GM10248 (cell line): ENCODE measurements around the gene CTSA.

Experiments used
- CTCF ChIA-PET: fragments of 300-600 bp; sonication (Branson Sonifier 250); formaldehyde crosslinking; extraction: SDS; loops from one replicate; lab custom pipeline; 2021; ENCODE audit warnings: antibody characterized with exemption; lab: Yijun Ruan, JAX
- POLR2A ChIA-PET: fragments of 350-650 bp; sonication (Branson Sonifier 250); formaldehyde crosslinking; extraction: SDS; loops from one replicate; lab custom pipeline; 2020; ENCODE audit warnings: antibody characterized with exemption; lab: Yijun Ruan, JAX
- DNase-seq: peaks from one replicate; pipeline ENCODE4 v3.0.0; 2012; ENCODE audit errors: extremely low spot score
- TF ChIP-seq, protein P1 (sequence below): IDR thresholded peaks from 2 replicates; pipeline ENCODE4 v1.5.1; 2012; ENCODE audit warnings: mild to moderate bottlenecking, low read depth; ENCODE audit errors: extremely low read depth, missing control alignments, control extremely low read depth

Gene CTSA

DNA sequence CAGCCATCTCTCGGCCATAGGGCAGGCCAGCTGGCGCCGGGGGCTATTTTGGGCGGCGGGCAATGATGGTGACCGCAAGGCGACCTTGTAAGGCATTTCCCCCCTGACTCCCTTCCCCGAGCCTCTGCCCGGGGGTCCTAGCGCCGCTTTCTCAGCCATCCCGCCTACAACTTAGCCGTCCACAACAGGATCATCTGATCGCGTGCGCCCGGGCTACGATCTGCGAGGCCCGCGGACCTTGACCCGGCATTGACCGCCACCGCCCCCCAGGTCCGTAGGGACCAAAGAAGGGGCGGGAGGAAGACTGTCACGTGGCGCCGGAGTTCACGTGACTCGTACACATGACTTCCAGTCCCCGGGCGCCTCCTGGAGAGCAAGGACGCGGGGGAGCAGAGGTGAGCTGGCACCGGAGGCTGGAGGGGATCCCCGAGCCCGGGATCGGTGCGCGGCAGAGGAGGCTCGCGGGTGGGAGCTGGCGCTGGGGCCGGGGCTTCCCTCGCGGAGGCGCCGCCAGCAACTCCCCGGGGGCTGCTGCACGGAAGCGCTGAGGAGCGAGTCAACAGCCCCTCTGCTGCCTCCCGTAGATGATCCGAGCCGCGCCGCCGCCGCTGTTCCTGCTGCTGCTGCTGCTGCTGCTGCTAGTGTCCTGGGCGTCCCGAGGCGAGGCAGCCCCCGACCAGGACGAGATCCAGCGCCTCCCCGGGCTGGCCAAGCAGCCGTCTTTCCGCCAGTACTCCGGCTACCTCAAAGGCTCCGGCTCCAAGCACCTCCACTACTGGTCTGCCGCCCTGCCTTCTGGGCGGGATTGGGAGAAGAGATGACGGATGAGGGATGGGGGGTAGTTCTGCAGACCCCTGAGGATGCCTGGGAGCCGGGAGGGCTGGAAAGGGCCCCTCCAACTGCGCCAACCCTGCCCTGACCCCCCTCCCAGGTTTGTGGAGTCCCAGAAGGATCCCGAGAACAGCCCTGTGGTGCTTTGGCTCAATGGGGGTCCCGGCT lies at the start of gene CTSA, which contains the start of gene NEURL2:
CTSA (plus strand) TSS at position 351 of the 999 bp plus-strand sequence; CDS start at position 585, 234 bp downstream.
NEURL2 (minus strand) TSS at position 224 of the 999 bp plus-strand sequence; CDS start at position 7, 217 bp downstream.
- DNase-seq, result peak; percentile 98
- POLR2A ChIA-PET, result interaction anchor here (0.5 to 2.3 kb wide), 4 partner anchors 9 to 77 kb away, joined by 3 to 7 read pairs (median 4); no protein-coding TSS in a partner anchor
- TF ChIP-seq, protein P1, sequence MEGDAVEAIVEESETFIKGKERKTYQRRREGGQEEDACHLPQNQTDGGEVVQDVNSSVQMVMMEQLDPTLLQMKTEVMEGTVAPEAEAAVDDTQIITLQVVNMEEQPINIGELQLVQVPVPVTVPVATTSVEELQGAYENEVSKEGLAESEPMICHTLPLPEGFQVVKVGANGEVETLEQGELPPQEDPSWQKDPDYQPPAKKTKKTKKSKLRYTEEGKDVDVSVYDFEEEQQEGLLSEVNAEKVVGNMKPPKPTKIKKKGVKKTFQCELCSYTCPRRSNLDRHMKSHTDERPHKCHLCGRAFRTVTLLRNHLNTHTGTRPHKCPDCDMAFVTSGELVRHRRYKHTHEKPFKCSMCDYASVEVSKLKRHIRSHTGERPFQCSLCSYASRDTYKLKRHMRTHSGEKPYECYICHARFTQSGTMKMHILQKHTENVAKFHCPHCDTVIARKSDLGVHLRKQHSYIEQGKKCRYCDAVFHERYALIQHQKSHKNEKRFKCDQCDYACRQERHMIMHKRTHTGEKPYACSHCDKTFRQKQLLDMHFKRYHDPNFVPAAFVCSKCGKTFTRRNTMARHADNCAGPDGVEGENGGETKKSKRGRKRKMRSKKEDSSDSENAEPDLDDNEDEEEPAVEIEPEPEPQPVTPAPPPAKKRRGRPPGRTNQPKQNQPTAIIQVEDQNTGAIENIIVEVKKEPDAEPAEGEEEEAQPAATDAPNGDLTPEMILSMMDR, result no peak
- CTCF ChIA-PET, result interaction anchor here (0.9 to 2.9 kb wide), 17 partner anchors 8 to 289 kb away, joined by 3 to 19 read pairs (median 5); partner anchors contain the start of gene ZSWIM1

DNA sequence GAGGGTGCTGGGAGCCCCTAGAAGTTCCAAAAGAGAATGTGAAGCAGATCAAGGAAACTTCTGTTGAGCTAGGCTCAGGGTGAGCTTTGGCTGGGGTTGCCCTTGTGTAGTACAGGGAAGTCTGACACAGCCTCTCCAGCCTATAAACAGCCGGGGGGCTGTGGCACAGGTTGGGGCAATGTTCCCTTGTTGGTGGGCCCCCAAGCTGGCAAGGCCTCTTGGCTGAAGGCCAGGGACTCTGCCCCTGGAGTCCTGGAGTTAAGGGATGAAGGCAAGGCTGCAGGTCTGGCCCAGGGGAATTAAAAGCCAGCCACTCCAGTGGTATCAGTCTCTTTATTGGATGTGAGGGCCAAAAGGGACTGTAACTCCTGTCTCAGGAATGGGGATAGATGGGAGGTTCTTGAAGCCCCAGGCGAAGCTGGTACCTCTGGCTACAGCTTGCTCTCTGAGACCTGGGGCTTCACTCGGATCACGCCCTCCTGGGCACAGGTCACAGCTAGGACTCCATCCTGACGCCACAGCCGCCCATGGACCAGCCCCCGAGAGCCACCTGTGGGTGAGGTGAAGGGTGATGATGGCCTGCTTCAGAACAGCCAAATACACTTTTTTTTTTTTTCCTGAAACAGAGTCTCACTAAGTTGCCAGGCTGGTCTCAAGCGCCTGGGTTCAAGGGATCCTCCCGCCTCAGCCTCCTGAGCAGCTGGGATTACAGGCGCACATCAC lies 49.6 kb upstream of the CTSA start:
- DNase-seq, result no peak
- TF ChIP-seq, protein P1, result no peak
- ChIA-PET POLR2A (interaction anchor here (0.9 to 1.1 kb wide), 2 partner anchors 9 to 14 kb away, joined by 3 read pairs; no protein-coding TSS in a partner anchor), CTCF (interaction anchor here (0.7 to 2.2 kb wide), 11 partner anchors 10 to 171 kb away, joined by 3 to 8 read pairs (median 4); partner anchors contain the start of genes ACOT8, CTSA, NEURL2 and ZSWIM3)

DNA sequence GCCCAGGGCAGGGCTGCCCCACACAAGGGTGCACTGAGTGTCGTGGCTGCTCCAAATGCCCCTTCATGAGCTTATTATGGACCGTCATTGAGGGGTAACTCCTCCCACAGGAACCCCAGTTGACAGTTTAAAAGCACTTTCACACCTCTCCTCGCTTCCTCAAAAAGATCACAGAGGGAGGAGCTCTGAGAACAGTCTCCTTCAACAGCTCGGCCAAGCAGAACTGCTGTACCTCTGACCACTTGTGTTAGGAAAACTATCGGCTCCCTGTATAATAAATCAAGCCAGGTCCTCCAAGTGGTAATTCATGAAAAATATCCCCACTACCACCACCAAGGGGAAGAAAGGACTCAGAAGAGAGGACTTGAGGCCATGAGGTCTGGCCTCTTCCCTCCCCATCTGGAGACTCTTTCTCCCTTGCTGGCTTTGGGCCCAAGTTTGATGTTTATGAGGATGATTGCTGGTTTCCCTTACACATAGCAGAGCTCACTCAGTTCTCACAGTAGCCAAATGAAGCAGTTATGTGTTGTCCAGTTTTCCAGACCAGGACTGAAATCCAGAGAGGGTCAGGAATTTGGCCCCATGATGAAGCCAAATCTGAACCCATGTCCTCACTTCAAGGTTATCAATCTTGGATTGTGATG lies 48.8 kb upstream of the CTSA start:
- CTCF ChIA-PET, result interaction anchor here (0.7 to 2.2 kb wide), 11 partner anchors 9 to 171 kb away, joined by 3 to 8 read pairs (median 4); partner anchors contain the start of genes ACOT8, CTSA, NEURL2 and ZSWIM3
- POLR2A ChIA-PET, result interaction anchor here (0.7 to 1.1 kb wide), 3 partner anchors 9 to 14 kb away, joined by 3 read pairs; partner anchors contain the start of gene SNX21
- TF ChIP-seq, protein P1, result no peak
- peak; percentile 82 for DNase-seq

DNA sequence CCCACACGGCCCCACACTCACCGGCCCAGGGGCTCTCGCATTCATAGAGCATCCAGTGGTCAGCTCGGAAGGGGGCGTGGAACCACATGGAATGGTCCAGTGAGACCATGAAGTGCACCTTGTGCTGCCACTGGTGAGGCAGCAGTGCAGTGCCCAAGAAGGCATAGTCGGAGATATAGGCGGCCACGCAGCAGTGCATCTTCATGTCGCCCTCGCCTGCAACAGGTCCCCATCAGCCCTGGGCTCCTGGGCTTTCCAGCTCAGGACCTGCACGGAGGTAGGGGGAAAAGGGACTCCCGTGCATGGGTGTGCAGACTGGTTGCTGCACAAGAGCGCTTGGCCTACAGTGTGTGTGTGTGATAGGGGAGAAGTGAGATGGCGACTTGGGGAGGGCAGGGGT lies 47.6 kb upstream of the CTSA start:
- no peak for DNase-seq
- TF ChIP-seq, protein P1, result no peak
- ChIA-PET CTCF (interaction anchor here (1.2 kb wide), 1 partner anchor 44 kb away, joined by 3 read pairs; no protein-coding TSS in a partner anchor), POLR2A (no interaction called here)

DNA sequence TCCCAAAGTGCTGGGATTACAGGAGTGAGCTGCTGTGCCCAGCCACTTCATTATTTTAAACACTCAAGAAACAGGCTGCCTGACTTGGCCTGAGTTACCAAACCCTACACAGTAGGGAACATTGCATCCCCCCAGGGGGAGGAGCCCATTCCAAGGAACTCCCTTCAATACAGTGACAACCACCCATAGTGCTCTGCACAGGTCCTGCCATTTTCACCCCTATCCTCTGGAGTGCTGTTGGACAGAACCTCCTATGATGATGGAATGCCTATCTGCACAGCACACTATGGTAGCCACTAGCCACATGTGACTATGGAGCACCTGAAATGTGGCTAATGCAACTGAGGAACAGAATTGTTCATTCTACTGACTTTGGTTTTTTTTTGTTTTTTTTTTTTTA lies 45.7 kb upstream of the CTSA start:
- TF ChIP-seq, protein P1, result no peak
- ChIA-PET CTCF (interaction anchor here (1.3 kb wide), 1 partner anchor 45 kb away, joined by 3 read pairs; no protein-coding TSS in a partner anchor), POLR2A (no interaction called here)
- no peak for DNase-seq
